Colon (tissue), 2 donors: ENCODE measurements around the gene ATRIP.

Source experiments
- FAIRE-seq: peaks from 2 replicates; lab custom pipeline; 2012; peaks lifted over from hg19 to GRCh38; lab: Jason Lieb, UNC
- donor health status: control.
- donor health status: control.

The ATRIP gene

DNA sequence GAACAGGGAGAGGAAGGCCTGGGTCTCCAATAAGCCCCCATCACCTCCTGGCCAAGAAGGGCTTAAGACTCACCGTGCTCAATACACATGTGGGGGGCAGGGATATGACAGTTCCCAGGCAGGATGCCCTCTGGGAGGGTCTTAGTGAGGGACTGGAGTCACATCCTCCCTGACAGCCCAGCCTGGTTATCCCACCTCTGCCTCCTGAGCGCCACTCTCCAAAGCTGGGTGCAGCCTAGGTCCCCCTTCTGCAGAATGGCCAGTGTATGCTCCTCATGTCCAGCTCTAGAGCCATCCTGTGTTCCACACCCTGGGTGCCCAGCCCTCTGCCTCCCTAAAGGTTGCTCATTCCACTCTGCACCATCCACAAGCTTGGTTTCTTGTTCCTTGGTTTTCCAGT lies 58.6 kb downstream of the ATRIP start:
- FAIRE-seq = no peak

DNA sequence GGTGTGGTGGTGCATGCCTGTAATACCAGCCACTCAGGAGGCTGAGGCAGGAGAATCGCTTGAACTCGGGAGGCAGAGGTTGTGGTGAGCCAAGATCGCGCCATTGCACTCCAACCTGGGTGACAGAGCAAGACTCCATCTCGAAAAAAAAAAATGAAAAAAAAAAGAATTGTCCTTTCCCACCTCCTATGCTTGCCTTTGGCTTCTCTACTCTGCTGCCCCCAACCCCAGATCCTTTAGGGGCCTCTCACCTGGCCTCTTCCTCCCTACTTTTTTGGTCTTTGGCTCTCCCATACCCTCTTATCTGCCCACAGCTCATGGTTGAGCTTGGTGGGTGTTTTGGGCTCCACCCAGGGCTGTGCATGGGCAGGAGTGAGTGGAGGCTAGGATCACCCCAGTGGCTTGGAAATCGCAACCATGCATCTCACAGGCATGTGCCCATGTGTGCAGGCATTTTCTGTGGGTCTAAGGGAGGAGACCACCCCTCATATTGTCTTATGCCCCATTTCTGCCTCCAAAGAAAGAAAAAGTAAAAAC lies 59.5 kb downstream of the ATRIP start:
- no peak for FAIRE-seq

DNA sequence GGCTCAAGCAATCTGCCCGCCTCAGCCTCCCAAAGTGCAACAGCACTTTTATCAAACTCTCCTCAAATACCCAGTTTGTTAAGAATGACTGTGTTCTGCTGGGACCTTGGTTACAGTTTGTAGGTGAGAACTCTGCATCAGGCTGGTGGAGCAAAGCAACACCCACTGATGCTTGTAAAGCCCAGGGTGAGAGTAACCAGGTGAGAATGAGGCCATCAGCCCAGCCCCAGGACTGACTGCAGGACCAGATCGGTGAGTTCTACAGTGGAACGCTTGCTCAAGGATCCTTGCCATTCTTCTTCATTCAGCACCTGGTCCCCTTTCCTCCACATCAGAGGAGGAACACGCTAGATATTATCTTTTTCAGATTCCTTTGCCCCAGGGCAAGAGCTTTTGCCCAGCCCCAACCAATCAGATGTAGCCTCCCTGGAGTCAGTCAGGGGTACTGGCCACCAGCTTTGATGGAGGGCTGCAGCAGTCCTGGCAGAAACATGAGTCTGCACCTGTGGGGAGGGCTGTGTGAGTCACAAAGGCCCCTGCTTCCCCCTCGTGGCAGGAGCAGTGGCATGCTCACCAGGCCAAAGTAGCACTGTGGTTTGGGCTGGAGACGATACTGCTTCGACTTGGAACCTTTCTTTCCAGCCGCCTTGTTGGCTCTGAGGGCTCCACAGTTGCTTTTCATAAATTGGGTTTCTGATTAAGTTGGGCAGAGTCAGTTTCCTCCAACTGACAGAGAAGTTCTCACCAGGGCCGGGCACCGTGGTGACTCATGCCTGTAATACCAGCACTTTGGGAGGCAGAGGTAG lies 60.9 kb downstream of the ATRIP start:
- FAIRE-seq = no peak

DNA sequence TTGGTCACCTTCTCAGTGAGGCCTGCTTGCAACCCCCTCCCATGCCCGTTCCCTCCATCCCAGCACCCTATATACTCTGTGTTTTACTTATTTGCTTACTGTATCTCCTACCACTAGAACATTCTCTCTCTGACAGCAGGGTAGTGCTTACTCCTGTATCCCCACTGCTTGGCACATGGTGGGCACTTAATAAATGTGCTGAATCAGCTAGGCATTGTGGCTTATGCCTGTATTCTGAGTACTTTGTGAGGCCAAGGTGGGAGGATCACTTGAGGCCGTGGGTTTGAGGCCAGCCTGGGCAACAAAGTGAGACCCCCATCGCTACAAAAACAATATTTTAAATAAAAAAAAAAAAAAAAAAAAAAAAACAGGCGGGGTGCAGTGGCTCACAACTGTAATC lies 65.0 kb downstream of the ATRIP start:
- no peak for FAIRE-seq

DNA sequence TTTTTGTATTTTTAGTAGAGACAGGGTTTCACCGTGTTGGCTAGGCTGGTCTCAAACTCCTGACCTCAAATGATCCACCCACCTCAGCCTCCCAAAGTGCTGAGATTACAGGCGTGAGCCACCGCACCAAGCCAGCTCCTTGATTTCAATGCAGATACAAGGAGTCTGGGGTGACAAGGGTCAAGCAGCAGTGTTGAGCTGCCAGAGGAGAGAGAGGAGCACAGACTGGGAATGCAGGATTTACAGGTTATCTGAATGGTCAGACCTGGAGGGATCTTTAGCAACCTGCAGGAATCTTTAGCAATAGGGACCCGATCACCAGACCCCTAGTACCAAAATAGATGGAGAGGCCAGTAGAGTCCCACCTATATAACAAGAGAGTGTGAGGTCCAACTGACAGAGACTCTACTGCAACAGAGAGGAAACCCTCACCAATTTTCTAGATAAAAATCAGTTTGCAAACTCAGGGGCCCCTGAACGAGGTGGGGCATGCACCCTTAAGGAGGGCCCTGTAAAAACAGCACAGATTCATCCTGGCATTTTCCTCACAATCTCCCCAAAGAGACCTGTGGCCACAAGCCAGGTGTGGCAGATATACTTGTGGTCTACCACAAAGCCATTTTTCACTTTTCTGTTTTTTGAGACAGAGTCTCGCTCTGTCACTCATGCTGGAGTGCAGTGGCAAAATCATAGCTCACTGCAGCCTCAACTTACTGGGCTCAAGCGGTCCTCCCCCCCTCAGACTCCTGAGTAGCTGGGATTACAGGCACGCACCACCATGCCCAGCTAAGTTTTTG lies 68.1 kb downstream of the ATRIP start:
- no peak for FAIRE-seq
